GM18498 (cell line): ENCODE data around the gene SYT12.

Source experiments
- ATAC-seq: cut with Tn5 transposase; IDR thresholded peaks from one replicate; pipeline ENCODE4 v1.9.1; 2021; ENCODE audit warnings: mild to moderate bottlenecking, moderate library complexity; ENCODE audit not compliant: unreplicated experiment

The SYT12 gene

DNA sequence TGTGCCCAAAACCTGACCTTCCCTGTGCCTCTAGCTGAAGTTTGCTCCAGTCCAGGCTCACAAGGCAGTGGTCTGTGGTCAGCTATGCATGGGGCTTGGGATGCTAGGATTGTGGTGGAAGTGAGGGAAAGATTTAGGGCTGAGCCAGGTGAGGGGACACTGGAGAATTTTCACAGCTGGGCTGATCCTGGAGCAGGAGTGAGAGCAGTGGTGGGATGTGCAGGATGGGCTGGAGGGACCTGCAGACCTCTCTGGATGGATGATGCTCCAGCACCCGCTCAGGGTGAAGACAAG lies 72.2 kb downstream of the SYT12 start:
- ATAC-seq, result no peak

DNA sequence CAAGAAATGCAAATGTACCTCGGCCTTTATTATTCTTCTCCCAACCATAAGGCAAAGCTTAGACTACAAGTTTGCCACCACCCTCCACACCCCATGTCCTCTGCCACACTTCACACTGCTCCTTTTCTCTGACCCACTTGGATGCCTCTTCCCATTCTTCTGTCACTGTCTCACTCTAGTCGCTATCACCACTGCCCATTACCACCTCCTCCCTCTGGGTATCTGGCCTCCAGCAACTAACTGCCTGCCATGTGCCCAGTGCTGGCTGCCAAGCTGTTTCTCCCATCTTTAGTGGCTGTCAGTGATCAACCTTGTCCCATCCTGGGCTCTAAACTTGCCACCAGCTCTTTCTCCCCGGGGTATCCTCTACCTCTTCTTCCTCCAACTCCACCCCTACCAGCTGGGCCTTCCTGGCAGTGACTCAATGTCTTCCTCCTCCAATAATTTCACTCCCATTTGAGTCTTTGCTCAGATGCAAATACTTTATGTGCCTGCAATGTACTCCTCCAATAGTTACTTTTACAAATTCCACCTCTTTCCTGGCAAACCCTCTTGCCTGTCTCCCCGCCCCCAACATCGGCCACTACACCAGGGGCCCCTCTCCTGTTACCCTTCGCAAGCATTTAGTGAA lies 76.0 kb downstream of the SYT12 start:
- ATAC-seq, result no peak

DNA sequence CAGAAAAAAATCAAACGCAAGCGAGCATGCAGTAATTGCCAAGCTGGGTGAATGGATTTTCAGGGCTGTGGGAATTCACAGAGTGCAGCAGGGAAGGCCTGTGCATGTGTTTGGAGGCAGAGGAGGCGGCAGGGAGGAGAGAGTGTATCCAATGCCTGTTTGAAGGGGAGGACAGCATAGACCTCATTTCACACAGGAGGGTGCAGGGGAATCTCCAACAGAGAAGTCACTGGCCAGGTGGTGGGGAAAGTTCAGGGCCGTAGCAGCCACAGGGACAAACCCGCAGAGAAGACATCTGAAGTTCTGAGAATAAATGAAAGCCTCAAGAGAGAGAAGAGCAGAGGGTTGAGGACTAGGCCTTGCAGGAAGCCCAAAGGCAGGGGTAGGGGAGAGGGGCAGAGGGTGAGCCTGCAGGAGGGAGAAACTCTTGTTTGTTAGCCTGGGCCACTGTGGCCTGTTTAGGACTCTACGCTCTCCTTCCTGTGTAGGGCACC lies 76.9 kb downstream of the SYT12 start:
- no peak for ATAC-seq
